GM15510 (cell line): ENCODE data around the gene MTCL3.

Experiments used
- POLR2A ChIP-seq: IDR thresholded peaks from 3 replicates; pipeline ENCODE4 v1.6.1; 2011; ENCODE audit warnings: borderline replicate concordance; ENCODE audit not compliant: insufficient read length; ENCODE audit errors: extremely low read depth

Gene MTCL3

DNA sequence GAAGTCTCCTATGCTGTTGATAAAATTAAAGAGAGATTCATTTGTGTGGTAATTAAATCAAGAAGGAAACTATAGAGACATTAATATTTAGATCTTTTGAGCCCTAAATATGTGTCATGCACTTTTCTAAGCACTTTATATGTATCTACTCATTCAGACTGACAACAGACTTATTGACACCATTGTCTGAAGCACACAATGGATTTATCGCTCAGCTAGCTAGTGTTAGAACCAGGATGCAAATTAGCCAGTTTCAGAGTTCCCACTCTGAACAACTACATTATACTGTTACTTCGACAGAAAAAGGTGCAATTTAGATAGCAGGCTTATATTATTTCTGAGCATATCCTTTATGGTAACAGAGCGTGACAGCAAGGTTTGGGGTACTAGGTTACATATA is 32.2 kb downstream of the MTCL3 start:
- TF ChIP-seq POLR2A: no peak

DNA sequence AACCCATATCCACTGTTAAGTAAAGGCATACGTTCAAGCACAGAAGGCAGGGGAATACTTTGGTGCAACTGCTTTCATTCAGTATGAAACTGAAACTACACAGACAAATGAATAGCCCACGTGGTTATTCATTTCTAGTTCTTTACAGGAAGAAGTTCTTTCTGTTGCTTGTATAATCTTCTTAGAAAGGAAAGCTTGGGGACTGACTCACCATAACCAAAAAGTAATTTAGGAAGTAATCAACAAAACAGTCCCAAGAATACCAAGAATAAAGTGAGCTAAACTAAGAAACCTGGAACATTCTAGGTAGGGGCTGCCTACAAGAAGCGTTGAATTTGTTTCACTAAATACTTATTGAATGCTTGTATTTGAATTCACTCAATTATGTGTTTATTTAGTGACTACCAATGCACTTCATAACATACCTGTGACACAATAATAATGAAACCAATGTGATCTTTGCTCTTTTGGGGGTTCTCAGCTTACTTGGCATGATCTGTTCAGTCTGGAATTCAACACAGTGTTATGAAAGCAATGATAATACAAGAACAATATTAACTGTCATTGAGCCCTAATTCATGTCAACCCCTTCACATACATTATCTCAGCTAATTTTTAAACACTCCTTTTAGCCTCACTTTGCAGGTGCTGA is 34.8 kb downstream of the MTCL3 start:
- no peak for TF ChIP-seq POLR2A

DNA sequence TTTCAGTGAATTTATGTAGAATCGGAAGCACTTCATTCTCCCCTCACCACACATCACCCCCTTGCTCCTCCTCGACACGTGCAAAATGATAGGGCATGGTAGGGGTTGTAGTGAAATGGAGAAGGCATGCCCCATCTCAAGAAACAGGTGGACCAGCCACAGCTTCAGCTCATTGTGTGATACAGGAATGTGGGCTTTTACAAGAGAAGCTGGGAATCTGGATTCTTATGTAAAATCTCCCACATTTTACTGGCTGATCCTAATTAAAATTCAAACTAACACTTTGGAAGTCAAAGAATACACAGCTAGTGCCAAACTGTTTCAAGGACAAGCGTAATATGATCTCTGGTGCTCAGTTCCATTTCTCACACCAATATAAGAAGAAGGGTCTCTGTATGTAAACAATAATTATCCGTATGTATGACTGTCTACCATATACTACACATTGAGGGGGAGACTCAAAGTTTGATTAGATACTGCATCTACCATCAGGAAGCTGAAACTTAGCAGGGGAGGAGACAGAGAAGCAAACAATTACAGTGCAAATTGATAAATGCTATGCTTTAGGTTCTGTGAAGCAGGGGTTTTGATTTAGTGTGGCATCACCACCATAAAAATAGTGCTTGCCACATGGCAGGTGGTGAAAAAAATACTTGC is 35.6 kb downstream of the MTCL3 start:
- no peak for TF ChIP-seq POLR2A

DNA sequence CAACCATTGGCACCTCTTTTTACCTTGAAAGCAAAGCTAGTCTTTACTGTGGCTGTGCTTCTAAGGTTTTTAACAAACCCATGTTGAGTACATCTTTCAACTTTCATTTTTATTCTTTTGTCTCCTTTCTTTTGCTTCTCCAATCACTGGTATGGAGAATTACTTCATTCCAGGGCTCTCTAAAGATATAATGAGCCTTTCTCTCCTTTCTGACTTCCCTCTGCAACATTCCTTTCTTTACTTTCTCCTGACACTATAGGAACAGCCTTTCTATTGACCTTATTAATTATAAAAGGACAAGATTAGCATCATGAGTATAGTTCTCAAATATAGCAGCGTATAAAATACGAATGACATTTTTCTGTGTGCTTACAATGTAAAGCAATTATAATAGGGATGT is 36.8 kb downstream of the MTCL3 start:
- TF ChIP-seq POLR2A: no peak

DNA sequence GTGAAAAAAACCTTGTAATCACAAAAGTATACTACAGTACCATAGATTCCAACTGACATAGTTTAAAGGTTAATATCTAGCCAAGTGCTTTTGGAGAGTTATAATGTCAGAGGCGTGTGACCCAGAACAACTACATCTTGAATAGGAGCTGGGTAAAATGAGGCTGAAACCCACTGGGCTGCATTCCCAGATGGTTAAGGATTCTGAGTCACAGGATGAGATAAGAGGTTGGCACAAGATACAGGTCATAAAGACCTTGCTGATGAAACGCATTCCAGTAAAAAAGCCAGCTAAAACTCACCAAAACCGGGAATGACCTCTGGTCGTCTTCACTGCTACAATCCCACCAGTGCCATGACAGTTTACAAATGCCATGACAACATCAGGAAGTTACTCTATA is 37.5 kb downstream of the MTCL3 start:
- TF ChIP-seq POLR2A: no peak

DNA sequence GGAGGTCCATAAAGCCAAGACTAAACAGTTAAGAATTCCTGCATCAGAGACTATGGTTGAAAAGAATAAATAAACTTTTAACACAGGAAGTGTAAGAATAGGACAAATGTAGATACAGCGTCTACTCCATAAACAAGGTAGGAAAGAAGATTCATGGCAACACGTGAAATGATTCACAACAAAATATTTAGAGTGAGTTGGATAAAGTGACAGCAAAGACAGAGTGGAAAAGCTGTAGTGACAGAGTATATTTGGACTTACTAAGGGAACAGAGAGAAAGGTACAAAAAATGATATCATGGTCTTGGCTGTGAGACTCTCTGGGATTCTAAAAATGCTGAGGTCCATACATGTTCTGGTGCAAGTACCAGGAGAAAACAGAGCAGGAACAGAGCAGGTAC is 38.0 kb downstream of the MTCL3 start:
- TF ChIP-seq POLR2A: no peak

DNA sequence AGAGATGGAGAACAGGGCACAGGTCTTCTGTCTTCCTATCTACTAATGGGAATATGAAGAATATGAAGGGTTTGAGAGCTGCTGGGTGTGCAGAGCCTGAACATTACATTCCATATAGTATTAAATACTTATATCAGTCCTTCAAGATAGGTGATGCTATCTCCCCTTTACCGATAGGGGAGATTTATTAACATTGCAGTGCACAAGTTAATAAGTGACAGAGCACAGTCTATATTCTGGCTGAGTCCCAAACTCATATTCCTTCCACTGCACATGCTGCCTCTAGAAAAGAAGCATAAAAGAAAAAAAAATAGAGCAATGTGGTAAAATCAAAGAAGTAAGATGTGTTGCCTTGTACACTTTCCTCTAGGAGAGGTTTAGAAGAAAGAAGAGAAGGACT is 41.5 kb downstream of the MTCL3 start:
- TF ChIP-seq POLR2A: no peak

DNA sequence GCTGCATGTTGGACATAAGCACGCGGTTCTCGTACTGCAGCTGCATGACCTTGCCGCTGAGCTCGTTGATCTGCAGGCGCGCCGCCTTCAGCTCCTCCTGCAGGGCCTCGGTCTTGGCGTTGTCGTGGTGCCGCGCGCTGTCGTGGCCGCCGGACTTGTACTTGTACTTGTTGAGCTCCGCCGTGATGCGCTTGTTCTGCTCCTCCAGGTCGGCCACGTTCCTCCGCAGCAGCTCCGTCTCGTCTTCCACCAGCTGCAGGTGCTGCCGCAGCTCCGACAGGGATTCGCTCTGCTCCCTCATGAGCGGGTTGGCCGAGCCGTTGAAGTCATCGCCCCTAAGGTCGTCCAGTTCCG is 43.3 kb downstream of the MTCL3 start:
- TF ChIP-seq POLR2A: no peak

DNA sequence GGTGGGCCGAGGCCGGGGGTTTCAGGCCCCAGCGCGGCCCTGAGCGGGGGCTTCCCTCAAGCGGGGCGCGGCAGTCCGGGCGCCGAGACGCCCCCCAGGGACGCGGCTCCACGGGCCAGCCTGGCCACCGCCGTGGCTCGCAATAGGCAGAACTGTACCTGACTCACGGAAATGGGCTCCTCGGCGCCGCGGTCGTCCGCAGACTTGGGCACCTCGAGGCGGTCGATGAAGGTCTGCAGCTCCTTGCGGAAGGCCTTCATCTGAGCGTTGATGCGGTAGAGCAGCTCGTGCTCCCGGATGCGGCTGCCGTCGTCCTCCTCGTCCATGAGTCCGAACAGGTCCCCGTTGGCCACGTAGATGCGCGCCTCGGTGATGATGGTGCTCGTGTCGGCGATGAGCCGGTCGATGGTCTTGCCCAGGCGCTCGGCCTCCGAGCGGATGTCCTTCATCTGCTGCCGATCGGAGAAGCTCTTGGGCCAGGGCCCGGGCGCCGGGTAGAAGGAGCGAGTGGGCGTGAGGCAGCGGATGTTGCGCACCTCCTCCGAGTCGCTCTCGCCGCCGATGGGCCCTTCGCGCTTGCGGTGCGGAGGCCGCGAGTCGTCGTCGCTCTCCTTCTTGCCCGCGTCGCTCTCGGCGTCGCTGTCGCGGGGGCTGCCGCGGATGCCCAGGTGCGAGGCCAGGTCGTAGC is 43.9 kb downstream of the MTCL3 start:
- TF ChIP-seq POLR2A: no peak

DNA sequence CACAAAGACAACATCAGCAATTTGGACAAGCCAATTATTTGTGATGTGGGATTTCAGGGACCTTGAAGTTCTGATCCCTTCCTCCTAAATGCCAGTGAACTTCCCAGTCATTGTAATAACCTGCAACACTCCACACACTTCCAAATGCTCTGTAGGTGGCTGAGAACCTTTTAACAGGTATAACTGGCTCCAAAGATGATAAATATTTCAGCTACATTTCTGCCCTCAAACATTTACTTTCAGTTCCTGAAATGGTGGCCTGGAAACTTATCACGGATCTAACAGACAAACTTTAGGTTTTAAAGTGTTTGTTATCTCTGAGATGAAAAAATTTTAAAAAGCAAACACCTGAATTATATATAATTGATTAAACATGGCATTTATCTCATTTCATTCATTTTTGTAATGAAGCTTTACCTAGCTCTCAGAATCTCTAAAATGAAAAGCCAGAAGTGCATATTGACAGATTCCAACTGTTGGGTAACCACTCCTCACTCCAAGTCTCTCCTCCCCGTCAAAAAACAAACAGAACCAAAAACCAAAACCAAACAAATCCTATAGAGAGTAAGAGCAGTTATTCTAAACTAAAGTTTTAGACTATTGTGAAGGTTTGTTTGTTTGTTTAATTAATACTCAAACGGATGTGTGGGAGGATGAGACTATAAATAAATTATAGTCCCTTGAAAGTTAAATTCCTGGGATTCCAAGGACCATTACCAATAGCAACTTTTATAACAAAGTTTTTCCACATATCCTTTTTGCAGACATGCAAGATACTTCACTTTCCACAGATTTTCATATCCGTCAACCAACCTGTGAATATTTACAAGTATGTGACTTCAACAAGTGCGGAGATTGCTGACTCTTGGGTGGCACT is 47.5 kb downstream of the MTCL3 start:
- TF ChIP-seq POLR2A: no peak

DNA sequence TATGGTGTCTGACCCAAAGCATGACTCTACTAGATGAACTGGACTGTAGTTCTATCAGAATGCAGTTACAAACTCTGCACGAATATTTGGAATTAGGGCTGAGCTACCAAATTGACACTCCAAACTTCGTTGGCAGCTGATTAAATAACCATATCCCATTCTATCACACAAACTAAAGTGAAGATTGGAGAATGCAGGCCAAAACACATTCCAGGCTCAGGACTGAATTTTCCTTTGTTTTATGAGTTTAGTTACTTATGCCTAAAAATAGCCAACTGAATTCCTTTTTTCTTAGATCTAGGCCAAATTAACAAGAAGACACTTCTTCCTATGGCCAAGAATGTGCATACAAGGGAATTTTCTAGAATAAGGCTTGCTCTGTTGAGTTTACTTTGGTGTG is 50.2 kb downstream of the MTCL3 start:
- TF ChIP-seq POLR2A: no peak

DNA sequence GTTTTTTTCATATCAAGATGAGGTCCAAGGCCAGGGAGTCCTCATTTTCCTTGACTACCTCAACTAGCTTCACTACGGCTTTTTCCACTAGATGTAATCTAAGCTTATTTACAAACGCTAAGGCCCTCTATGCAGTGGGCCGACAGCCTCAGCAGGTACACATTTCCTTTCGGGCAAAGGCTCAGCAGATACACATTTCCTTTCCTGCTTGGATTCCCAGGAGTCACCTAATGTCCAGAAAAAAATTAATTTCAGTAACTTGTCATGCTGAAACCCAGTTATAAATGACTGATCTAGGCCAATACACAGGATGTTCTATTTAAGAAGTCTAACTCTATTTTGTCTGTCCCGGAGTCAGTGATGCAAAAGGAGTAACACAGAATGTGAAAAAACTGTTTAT is 52.7 kb downstream of the MTCL3 start:
- TF ChIP-seq POLR2A: no peak

DNA sequence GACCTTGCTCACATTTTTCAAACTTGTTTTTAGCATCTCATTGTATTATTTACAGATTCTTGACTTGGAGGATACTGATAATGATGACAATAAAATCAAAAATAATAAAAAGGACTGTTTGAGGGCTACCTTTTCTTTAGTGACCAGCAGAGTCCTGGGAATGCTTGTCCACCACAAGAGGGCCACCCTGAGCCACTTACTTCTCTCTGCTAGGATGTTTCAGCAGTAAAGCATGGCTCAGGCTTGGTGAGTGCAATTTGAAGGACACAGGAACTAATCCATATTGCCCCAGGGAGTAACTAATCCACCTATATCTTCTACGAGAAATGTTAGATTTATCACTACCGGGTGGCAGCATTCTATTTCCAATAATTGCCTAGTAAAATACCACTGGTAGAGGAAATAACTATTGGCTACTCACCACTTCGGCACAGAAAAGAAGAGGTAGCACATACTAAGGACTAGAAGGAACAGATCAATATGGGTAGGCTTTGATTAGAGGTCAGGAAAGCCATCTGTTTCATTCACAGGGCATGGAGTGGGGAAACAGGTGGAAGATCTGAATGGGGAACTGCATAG is 54.2 kb downstream of the MTCL3 start:
- TF ChIP-seq POLR2A: no peak

DNA sequence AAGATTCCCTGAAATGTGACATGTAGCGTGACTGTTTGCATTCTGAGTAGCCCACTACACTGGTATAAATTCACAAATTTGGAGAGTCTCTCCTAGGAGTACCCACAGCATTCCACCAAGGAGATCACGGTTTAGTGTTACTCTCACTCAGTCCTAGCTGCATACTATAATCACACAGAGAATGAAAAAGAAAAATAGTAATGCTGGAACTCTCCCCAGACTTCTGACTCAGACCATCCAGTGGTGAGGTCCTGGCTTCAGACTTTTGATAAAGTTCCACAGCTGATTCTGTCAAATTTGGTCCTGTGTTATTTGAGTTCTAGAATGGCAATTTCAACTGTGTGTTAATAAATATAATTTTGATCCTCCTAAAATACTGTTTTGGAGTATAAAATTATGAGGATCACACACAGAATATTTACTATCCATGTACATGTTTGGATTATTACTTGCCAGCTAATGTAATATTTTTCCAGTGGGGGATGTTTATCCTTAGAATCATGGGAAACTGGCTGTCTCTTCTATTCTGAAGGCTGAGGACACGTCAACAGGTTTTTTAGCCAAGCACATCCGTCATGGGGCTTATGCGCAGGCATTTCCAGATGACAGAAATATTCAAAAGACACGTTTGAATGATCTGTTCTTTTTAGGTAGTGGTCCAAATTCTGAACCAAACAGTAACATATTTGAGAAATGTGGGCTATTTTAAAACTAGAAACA is 54.8 kb downstream of the MTCL3 start:
- TF ChIP-seq POLR2A: no peak

DNA sequence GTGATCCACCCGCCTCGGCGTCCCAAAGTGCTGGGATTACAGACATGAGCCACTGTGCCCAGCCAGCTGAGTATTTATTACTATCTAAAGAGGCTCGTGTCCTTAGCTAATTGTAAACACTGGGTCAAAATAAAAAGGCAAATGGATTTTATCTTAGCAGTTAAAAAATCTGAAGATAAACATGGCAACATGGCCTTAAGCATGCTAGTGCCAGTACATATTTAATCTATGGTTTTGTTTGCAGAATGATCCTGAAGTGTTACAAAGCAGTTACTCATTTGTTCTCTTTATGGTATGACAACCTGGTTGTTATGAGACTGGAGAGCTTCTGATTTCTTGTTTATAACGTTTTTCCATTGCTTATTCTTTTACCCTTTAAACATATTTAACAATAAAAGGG is 56.1 kb downstream of the MTCL3 start:
- TF ChIP-seq POLR2A: no peak

DNA sequence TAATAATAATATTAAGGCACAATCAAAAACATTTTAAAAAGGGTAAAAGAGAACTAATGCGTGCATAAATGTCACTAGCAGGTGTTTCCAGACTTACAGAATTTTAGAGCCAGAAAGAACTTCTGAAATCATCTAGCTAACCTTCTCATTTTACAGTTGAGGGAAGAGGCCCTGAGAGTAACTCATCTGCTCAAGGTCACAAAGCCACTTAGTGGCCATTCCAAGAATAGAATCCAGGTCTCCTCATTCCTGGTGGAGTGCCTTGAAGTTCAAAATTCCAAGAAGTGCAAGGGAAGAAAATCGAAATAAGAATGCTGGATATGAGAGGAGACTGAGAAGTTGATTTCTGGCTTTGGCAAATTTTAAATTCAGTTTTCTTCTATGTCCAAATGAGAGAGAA is 56.8 kb downstream of the MTCL3 start:
- TF ChIP-seq POLR2A: no peak
